Stomach (tissue), 9 donors: Measurements from ENCODE around the gene ADAM8. TPM values are rescaled to one million over a fixed set of nuclear protein-coding genes. Genes with fewer than 3 reads are reported as not detected.

Experiments
- DNase-seq, 2 donors: peaks; one replicate each; pipeline versions ENCODE4 v3.0.0 to v3.0.0-alpha.2; 2013 to 2019
- H3K27ac ChIP-seq, 5 donors: fragments of 200-600 bp in 4 of 5; sonication (generic) in 4 of 5; one replicate each; pipeline ENCODE4 v1.5.1; 2013 to 2019; ENCODE audit warnings: mild to moderate bottlenecking in 1 of 5, moderate library complexity in 1 of 5
- H3K27me3 ChIP-seq, 3 donors: fragments of 200-600 bp; sonication (generic); one replicate each; pipeline ENCODE4 v1.5.1; 2017 to 2019; ENCODE audit warnings: mixed run types in 1 of 3
- H3K36me3 ChIP-seq, 4 donors: fragments of 200-600 bp; sonication (generic); 1 replicate in 3 of 4; 2 replicates in 1 of 4; pipeline ENCODE4 v1.5.1; 2016 to 2019
- H3K4me1 ChIP-seq, 4 donors: fragments of 200-600 bp; sonication (generic); one replicate each; pipeline ENCODE4 v1.5.1; 2016 to 2019
- H3K4me3 ChIP-seq, 4 donors: fragments of 200-600 bp; sonication (generic) in 3 of 4; one replicate each; pipeline ENCODE4 v1.5.1; 2016 to 2019; ENCODE audit warnings: mild to moderate bottlenecking in 1 of 4
- H3K9me3 ChIP-seq, 4 donors: fragments of 200-600 bp; sonication (generic); one replicate each; pipeline ENCODE4 v1.5.1; 2016 to 2019
- CTCF ChIP-seq, 7 experiments: fragments of 450-650 bp in 4 of 7; fragments of 200-600 bp in 3 of 7; sonication (generic) in 3 of 7; IDR thresholded peaks; one replicate each; pipeline ENCODE4 v1.5.1; 2016 to 2019; ENCODE audit warnings: antibody characterized with exemption in 7 of 7, control low read depth in 2 of 7, mild to moderate bottlenecking in 1 of 7
- EP300 ChIP-seq: sonication (generic); formaldehyde crosslinking; IDR thresholded peaks from one replicate; pipeline ENCODE4 v1.6.1; 2017; ENCODE audit warnings: antibody characterized with exemption
- POLR2A ChIP-seq, 4 donors: fragments of 450-650 bp; IDR thresholded peaks; one replicate each; pipeline ENCODE4 v1.6.1; 2016; ENCODE audit warnings: antibody characterized with exemption in 4 of 4, control low read depth in 2 of 4, mild to moderate bottlenecking in 1 of 4, moderate library complexity in 1 of 4
- POLR2AphosphoS5 ChIP-seq, 3 donors: sonication (generic); formaldehyde crosslinking; IDR thresholded peaks; one replicate each; pipeline ENCODE4 v1.6.1; 2016; ENCODE audit warnings: antibody characterized with exemption in 3 of 3
- WGBS, 5 donors: extraction: QIAGEN DNeasy Blood & Tissue Kit in 3 of 5; methylation state at CpG; one replicate each; pipeline versions ENCODE4 v1.1.5 to v1.1.7; 2013 to 2018; 5-methylcytosine and 5-hydroxymethylcytosine counted together
- intact Hi-C: fragments of 100-400 bp; cut with DNase I; formaldehyde crosslinking; loops from one replicate; pipeline ENCODE4 v1.15.1; 2023; ENCODE audit warnings: low total_unique reads
- polyA plus RNA-seq, 3 donors: library from polyadenylated mRNA; stranded (reverse); fragments of 200-250 nt; gene quantifications; one replicate each; pipeline ENCODE4 v1.2.3, GENCODE V29; 2013
- total RNA-seq, 5 donors: library from RNA; depleted of rRNA; stranded (reverse); fragments of >200 nt; gene quantifications; one replicate each; pipeline versions ENCODE4 v1.1.0 to v1.2.3, GENCODE V29; 2014 to 2016
- donor health status: healthy with polysubstance abuse.
- donor health status: Bipolar disorder and iron deficiency.
- donor health status: healthy.

Gene ADAM8
- total and polyA plus RNA-seq, 8 donors: 1.8 to 50.8 (median 4.4) TPM; not detected in 1

DNA sequence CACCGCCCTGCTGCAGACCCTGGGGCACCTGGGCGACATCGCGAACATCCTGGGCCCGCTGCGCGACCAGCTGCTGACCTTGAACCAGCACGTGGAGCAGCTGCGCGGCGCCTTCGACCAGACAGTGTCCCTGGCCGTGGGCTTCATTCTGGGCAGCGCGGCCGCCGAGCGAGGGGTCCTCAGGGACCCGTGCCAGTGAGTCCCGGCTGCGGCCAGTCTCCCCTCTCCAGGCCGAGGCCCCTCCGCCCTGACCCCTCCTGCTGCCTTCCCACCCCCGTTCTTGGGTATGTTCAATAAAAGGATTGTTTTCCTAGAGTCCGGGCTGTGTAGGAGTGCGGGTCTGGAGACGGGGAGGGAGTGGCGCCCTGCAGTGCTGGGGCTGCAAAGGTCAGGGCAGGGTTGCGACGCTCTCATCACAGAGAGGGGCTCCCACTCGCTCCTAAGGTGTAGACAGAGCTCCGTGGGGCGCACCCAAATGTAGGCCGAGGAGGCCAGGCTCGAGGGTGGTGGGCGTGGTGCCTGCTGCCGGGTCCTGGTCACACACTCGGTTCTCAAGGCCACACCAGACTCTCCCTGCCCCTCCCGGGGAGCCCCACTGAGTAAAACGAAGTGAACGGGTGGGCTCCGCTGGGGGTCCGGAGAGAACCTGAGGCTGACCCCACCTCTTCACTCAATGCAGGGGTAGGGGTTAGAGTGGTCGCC lies 45.3 kb downstream of the ADAM8 start:
- no peak overlapping the region for H3K4me3 ChIP-seq
- peaks cover 37 to 100% (median 90%) of the 10 kb centered on the region in 3 donors for H3K27me3 ChIP-seq
- H3K36me3 ChIP-seq: no peaks in the 10 kb centered on the region
- no peak for TF ChIP-seq CTCF (IDR thresholded peaks at IDR 0.05)
- no peak for TF ChIP-seq EP300
- no peak for TF ChIP-seq POLR2AphosphoS5 (IDR thresholded peaks at IDR 0.05)
- TF ChIP-seq POLR2A (IDR thresholded peaks at IDR 0.05): no peak
- WGBS, 5 donors: 16 to 29% (median 19%) methylated on average over 19 to 44 of the region's 44 CpGs
- DNase-seq: no peak
- no peak overlapping the region for H3K27ac ChIP-seq
- H3K9me3 ChIP-seq: no peaks in the 10 kb centered on the region
- intact Hi-C loops: no loop called here
- H3K4me1 ChIP-seq: peaks cover 16 to 36% (median 27%) of the 10 kb centered on the region in 4 donors

DNA sequence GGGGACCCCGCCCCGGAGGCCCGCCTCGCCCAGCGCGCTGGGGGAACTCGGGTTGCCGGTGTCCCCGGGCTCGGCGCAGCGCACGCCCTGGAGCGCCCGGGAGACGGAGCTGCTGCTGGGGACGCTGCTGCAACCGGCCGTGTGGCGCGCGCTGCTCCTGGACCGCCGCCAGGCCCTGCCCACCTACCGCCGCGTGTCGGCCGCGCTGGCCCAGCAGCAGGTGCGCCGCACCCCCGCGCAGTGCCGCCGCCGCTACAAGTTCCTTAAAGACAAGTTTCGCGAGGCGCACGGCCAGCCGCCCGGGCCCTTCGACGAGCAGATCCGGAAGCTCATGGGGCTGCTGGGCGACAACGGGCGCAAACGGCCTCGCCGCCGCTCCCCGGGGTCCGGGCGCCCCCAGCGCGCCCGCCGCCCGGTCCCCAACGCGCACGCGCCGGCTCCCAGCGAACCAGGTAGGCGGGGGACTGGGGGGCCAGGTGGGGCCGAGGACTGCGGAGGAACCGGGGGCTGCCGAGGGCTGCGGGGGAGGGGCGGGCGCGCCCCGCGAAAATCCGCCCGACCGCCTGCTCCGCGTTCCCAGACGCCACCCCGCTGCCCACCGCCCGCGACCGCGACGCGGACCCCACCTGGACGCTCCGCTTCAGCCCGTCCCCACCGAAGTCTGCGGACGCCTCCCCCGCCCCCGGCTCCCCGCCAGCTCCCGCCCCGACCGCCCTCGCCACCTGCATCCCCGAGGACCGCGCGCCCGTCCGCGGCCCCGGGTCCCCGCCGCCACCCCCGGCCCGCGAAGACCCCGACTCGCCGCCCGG lies 46.1 kb downstream of the ADAM8 start:
- intact Hi-C loops: no loop called here
- TF ChIP-seq CTCF (IDR thresholded peaks at IDR 0.05) (no peak), EP300 (no peak), POLR2A (IDR thresholded peaks at IDR 0.05) (no peak), POLR2AphosphoS5 (IDR thresholded peaks at IDR 0.05) (no peak)
- peak overlapping the region; percentile 5 to 37 (median 30) for H3K4me3 ChIP-seq
- no peaks in the 10 kb centered on the region for H3K9me3 ChIP-seq
- peaks cover 10 to 28% (median 20%) of the 10 kb centered on the region in 4 donors for H3K4me1 ChIP-seq
- DNase-seq: peak in 1 of 2 donors; percentile 85
- no peak overlapping the region for H3K27ac ChIP-seq
- 1 to 4% (median 3%) methylated on average over 9 to 116 of the region's 122 CpGs; no CpG with 5 or more reads in 1 of the 5 donors for WGBS, 5 donors
- H3K27me3 ChIP-seq: peaks cover 30 to 100% (median 86%) of the 10 kb centered on the region in 3 donors
- no peaks in the 10 kb centered on the region for H3K36me3 ChIP-seq

DNA sequence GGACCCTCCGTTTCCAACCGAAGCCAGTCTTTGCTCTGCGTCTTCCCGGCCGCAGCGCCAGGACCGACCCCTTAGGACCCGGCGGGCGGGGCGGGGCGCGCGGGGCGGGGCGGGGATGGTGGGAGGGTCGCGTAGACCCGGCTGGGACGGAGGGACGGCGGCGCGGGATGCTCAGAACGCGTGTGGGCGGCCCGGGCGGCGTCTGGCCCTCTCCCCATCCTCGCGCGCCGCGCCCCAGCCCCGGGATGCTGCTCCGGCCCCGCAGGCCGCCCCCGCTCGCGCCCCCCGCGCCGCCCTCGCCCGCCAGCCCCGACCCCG lies 46.7 kb downstream of the ADAM8 start, which contains the start of gene UTF1:
Gene UTF1, plus strand, starts transcription at position 174 of the 318 bp plus-strand sequence. Its CDS starts 72 bp downstream, at position 246.
- H3K9me3 ChIP-seq: no peaks in the 10 kb centered on the region
- DNase-seq: no peak
- peaks cover 7 to 22% (median 16%) of the 10 kb centered on the region in 4 donors for H3K4me1 ChIP-seq
- intact Hi-C loops: no loop called here
- H3K36me3 ChIP-seq: no peaks in the 10 kb centered on the region
- H3K27ac ChIP-seq: no peak within 1 kb of the TSS
- no peak for TF ChIP-seq POLR2AphosphoS5 (IDR thresholded peaks at IDR 0.05)
- peaks cover 25 to 100% (median 80%) of the 10 kb centered on the region in 3 donors for H3K27me3 ChIP-seq
- H3K4me3 ChIP-seq: peak within 1 kb of the TSS; percentile 5 to 37 (median 30)
- 0 to 2% (median 1%) methylated on average over 23 to 49 of the region's 49 CpGs; no CpG with 5 or more reads in 1 of the 5 donors for WGBS, 5 donors

GRCh38 chr10:133229265-133230043 lies 47.2 kb downstream of the ADAM8 start:
- Histone ChIP-seq H3K27ac (no peak overlapping the region), H3K9me3 (no peaks in the 10 kb centered on the region), H3K36me3 (no peaks in the 10 kb centered on the region), H3K4me1 (peaks cover 7 to 22% (median 16%) of the 10 kb centered on the region in 4 donors), H3K4me3 (no peak overlapping the region), H3K27me3 (peaks cover 25 to 100% (median 79%) of the 10 kb centered on the region in 3 donors)
- DNase-seq: no peak
- WGBS, 5 donors: 7 to 10% (median 8%) methylated on average over 37 to 58 of the region's 58 CpGs
- intact Hi-C loops: no loop called here
- TF ChIP-seq EP300 (no peak), POLR2AphosphoS5 (IDR thresholded peaks at IDR 0.05) (no peak), CTCF (IDR thresholded peaks at IDR 0.05) (no peak), POLR2A (IDR thresholded peaks at IDR 0.05) (no peak)
